Measurements from ENCODE around the gene SLC7A6. TPM values are rescaled to one million over a fixed set of nuclear protein-coding genes. Genes with fewer than 3 reads are reported as not detected.

The SLC7A6 gene
- total and polyA plus RNA-seq, 2 of the 13 experiments (the other 11 are each of a cell fraction or from before 2014, with no cell fraction given), result 35.8 to 70.8 TPM

DNA sequence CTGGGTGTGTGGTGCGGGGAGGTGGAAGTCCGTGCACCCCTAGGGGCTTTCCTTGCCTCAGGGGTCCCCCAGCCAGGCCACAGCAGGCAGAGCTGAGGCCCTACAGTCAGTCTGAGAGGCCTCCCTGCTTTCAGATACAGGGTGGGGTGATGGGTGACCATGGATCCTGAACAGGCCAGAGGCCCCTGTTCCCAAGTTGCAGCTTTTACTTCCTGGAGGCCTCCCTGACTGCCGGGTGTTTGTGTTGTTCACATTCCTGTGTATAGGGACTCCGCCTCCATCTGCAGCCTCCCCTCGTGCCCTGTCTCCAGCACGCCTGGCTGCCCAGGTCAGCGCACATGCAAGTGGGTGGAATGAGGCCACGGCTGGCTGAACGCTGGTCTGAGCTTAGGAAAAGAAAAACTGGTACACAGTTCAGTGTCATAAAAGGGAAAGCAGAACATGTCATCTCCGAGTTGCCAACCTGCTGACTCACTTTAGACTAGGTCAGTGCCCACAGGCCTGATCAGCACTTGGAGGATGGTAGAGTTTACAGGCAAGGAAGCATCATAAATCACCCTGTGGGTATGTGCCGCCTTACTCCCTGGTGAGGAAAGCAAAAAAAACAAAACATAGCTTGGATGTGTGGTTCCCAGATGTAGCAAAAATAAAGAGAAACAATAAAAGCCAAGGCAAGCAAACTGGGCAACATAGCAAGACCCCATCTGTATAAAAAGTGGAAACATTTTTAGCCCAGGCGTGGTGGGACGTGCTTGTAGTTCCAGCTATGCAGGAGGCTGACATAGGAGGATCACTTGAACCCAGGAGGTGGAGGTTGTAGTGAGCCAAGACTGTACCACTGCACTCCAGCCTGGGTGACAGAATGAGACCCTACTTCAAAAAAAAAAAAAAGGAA is 6.2 kb upstream of the SLC7A6 start (continued):
- TF ChIP-seq, protein P1, sequence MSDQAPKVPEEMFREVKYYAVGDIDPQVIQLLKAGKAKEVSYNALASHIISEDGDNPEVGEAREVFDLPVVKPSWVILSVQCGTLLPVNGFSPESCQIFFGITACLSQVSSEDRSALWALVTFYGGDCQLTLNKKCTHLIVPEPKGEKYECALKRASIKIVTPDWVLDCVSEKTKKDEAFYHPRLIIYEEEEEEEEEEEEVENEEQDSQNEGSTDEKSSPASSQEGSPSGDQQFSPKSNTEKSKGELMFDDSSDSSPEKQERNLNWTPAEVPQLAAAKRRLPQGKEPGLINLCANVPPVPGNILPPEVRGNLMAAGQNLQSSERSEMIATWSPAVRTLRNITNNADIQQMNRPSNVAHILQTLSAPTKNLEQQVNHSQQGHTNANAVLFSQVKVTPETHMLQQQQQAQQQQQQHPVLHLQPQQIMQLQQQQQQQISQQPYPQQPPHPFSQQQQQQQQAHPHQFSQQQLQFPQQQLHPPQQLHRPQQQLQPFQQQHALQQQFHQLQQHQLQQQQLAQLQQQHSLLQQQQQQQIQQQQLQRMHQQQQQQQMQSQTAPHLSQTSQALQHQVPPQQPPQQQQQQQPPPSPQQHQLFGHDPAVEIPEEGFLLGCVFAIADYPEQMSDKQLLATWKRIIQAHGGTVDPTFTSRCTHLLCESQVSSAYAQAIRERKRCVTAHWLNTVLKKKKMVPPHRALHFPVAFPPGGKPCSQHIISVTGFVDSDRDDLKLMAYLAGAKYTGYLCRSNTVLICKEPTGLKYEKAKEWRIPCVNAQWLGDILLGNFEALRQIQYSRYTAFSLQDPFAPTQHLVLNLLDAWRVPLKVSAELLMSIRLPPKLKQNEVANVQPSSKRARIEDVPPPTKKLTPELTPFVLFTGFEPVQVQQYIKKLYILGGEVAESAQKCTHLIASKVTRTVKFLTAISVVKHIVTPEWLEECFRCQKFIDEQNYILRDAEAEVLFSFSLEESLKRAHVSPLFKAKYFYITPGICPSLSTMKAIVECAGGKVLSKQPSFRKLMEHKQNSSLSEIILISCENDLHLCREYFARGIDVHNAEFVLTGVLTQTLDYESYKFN (CRISPR knock-in tag; conservative IDR thresholded peaks at IDR 0.05), result peak; percentile 95
- TF ChIP-seq SALL1 (CRISPR knock-in tag; IDR thresholded peaks at IDR 0.05) (peak; percentile 97), NFE2L2 (IDR thresholded peaks at IDR 0.05; ENCODE audit: low read length) (no peak), DMAP1 (CRISPR knock-in tag; IDR thresholded peaks at IDR 0.05) (peak; percentile 78), GATAD2A (CRISPR knock-in tag; IDR thresholded peaks at IDR 0.05) (peak; percentile 87), HCFC1 (IDR thresholded peaks at IDR 0.05; ENCODE audit: low read depth, low read length) (no peak), ZC3H4 (CRISPR knock-in tag; IDR thresholded peaks at IDR 0.05; ENCODE audit: borderline replicate concordance) (no peak), ZNF747 (CRISPR knock-in tag; IDR thresholded peaks at IDR 0.05; ENCODE audit: borderline replicate concordance) (peak; percentile 84; the same call in 1 of the 2 replicates), NCOA1 (CRISPR knock-in tag; IDR thresholded peaks at IDR 0.05) (peak; percentile 49; the same call in 1 of the 2 replicates), PAX8 (CRISPR knock-in tag; IDR thresholded peaks at IDR 0.05; ENCODE audit: borderline replicate concordance) (no peak), ZSCAN31 (CRISPR knock-in tag; IDR thresholded peaks at IDR 0.05; ENCODE audit: low read depth) (peak; percentile 52; the same call in 1 of the 2 replicates), CEBPG (CRISPR knock-in tag; IDR thresholded peaks at IDR 0.05) (peak; percentile 18; the same call in 1 of the 2 replicates), ASH2L (IDR thresholded peaks at IDR 0.05; ENCODE audit: insufficient read length, low read depth, low read length) (peak; percentile 72), ZKSCAN8 (CRISPR knock-in tag; IDR thresholded peaks at IDR 0.05; ENCODE audit: borderline replicate concordance) (peak; percentile 62; the same call in 1 of the 2 replicates)
- TF ChIP-seq, protein P2, sequence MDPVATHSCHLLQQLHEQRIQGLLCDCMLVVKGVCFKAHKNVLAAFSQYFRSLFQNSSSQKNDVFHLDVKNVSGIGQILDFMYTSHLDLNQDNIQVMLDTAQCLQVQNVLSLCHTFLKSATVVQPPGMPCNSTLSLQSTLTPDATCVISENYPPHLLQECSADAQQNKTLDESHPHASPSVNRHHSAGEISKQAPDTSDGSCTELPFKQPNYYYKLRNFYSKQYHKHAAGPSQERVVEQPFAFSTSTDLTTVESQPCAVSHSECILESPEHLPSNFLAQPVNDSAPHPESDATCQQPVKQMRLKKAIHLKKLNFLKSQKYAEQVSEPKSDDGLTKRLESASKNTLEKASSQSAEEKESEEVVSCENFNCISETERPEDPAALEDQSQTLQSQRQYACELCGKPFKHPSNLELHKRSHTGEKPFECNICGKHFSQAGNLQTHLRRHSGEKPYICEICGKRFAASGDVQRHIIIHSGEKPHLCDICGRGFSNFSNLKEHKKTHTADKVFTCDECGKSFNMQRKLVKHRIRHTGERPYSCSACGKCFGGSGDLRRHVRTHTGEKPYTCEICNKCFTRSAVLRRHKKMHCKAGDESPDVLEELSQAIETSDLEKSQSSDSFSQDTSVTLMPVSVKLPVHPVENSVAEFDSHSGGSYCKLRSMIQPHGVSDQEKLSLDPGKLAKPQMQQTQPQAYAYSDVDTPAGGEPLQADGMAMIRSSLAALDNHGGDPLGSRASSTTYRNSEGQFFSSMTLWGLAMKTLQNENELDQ (CRISPR knock-in tag; IDR thresholded peaks at IDR 0.05; ENCODE audit: borderline replicate concordance), result no peak
- TF ChIP-seq, protein P3, sequence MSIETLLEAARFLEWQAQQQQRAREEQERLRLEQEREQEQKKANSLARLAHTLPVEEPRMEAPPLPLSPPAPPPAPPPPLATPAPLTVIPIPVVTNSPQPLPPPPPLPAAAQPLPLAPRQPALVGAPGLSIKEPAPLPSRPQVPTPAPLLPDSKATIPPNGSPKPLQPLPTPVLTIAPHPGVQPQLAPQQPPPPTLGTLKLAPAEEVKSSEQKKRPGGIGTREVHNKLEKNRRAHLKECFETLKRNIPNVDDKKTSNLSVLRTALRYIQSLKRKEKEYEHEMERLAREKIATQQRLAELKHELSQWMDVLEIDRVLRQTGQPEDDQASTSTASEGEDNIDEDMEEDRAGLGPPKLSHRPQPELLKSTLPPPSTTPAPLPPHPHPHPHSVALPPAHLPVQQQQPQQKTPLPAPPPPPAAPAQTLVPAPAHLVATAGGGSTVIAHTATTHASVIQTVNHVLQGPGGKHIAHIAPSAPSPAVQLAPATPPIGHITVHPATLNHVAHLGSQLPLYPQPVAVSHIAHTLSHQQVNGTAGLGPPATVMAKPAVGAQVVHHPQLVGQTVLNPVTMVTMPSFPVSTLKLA (IDR thresholded peaks at IDR 0.05), result peak; percentile 66
- TF ChIP-seq, protein P4, sequence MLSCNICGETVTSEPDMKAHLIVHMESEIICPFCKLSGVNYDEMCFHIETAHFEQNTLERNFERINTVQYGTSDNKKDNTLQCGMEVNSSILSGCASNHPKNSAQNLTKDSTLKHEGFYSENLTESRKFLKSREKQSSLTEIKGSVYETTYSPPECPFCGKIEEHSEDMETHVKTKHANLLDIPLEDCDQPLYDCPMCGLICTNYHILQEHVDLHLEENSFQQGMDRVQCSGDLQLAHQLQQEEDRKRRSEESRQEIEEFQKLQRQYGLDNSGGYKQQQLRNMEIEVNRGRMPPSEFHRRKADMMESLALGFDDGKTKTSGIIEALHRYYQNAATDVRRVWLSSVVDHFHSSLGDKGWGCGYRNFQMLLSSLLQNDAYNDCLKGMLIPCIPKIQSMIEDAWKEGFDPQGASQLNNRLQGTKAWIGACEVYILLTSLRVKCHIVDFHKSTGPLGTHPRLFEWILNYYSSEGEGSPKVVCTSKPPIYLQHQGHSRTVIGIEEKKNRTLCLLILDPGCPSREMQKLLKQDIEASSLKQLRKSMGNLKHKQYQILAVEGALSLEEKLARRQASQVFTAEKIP (CRISPR knock-in tag; IDR thresholded peaks at IDR 0.05; ENCODE audit: borderline replicate concordance), result no peak
- TF ChIP-seq, protein P5, sequence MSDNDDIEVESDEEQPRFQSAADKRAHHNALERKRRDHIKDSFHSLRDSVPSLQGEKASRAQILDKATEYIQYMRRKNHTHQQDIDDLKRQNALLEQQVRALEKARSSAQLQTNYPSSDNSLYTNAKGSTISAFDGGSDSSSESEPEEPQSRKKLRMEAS (IDR thresholded peaks at IDR 0.05), result peak; percentile 98
